Measurements from ENCODE around the gene ASH1L.
"Not testable (repeated sequence)": the region's sequence is repeated elsewhere in the genome, so short reads cannot be mapped to it uniquely, and the experiment has no call there.

- TF ChIP-seq CTCF (IDR thresholded peaks at IDR 0.05; ENCODE audit: low read depth, low read length); POLR2A (IDR thresholded peaks at IDR 0.05; ENCODE audit: extremely low read depth, insufficient read length): not testable (repeated sequence)
These were observed 37.4 kb upstream of the ASH1L start for GRCh38 chr1:155599828-155600572.
